Measurements from ENCODE around the gene TRAPPC1. TPM values are rescaled to one million over a fixed set of nuclear protein-coding genes. Genes with fewer than 3 reads are reported as not detected.
A peak's percentile ranks its signal among the peaks of the same experiment; 100 is the strongest.

TRAPPC1 gene
- total and polyA plus RNA-seq, 3 donors from 2014 or later, result 76.1 to 115 (median 96.1) TPM

DNA sequence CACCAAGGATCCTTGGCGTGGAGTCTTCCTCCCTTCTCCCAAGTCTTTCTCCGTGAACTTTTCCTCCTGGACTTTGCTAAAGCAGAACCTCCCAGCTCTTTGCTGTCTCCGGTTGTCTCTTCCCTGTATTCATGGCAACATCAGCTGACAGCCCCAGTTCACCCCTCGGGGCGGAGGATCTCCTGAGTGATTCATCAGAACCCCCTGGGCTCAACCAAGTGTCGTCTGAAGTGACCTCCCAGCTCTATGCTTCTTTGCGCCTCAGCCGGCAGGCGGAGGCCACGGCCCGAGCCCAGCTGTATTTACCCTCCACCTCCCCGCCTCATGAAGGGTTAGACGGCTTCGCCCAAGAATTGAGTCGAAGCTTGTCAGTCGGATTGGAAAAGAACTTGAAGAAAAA lies 1.2 kb upstream of the TRAPPC1 start:
- Histone ChIP-seq H3K4me3 (peak overlapping the region; percentile 78 to 86), H3K36me3 (ENCODE audit: low read depth, missing control alignments) (no peaks in the 10 kb centered on the region), H3K4me1 (peaks cover 22% of the 10 kb centered on the region), H3K27me3 (no peaks in the 10 kb centered on the region), H3K27ac (peak overlapping the region in 1 of 2 donors; percentile 79), H3K9me3 (no peaks in the 10 kb centered on the region)
- WGBS, 2 donors, result 8 to 10% methylated on average over 16 of the region's 16 CpGs
- intact Hi-C loops (cut with DNase I; ENCODE audit: low total_unique reads), result no loop called here
- no peak for DNase-seq
- TF ChIP-seq POLR2A (IDR thresholded peaks at IDR 0.05), result no peak
- TF ChIP-seq, protein P1, sequence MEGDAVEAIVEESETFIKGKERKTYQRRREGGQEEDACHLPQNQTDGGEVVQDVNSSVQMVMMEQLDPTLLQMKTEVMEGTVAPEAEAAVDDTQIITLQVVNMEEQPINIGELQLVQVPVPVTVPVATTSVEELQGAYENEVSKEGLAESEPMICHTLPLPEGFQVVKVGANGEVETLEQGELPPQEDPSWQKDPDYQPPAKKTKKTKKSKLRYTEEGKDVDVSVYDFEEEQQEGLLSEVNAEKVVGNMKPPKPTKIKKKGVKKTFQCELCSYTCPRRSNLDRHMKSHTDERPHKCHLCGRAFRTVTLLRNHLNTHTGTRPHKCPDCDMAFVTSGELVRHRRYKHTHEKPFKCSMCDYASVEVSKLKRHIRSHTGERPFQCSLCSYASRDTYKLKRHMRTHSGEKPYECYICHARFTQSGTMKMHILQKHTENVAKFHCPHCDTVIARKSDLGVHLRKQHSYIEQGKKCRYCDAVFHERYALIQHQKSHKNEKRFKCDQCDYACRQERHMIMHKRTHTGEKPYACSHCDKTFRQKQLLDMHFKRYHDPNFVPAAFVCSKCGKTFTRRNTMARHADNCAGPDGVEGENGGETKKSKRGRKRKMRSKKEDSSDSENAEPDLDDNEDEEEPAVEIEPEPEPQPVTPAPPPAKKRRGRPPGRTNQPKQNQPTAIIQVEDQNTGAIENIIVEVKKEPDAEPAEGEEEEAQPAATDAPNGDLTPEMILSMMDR (IDR thresholded peaks at IDR 0.05), result no peak

GRCh38 chr17:7932483-7932891 lies 741 bp upstream of the TRAPPC1 start:
- Histone ChIP-seq H3K27ac (peak overlapping the region; percentile 15 to 79), H3K27me3 (no peaks in the 10 kb centered on the region), H3K36me3 (ENCODE audit: low read depth, missing control alignments) (no peaks in the 10 kb centered on the region), H3K9me3 (no peaks in the 10 kb centered on the region), H3K4me1 (peaks cover 22% of the 10 kb centered on the region), H3K4me3 (peak overlapping the region; percentile 78 to 86)
- no peak for TF ChIP-seq POLR2A (IDR thresholded peaks at IDR 0.05)
- TF ChIP-seq, protein P1 (IDR thresholded peaks at IDR 0.05), result no peak
- peak; percentile 47 for DNase-seq
- WGBS, 2 donors, result 0 to 1% methylated on average over 14 to 17 of the region's 17 CpGs
- intact Hi-C loops (cut with DNase I; ENCODE audit: low total_unique reads), result no loop called here

- intact Hi-C loops (cut with DNase I; ENCODE audit: low total_unique reads), result no loop called here
- H3K4me1 ChIP-seq, result peaks cover 22% of the 10 kb centered on the region
- H3K27ac ChIP-seq, result peak overlapping the region in 1 of 2 donors; percentile 19
- no peaks in the 10 kb centered on the region for H3K36me3 ChIP-seq (ENCODE audit: low read depth, missing control alignments)
- H3K4me3 ChIP-seq, result peak overlapping the region; percentile 78 to 86
- no peak for DNase-seq
- H3K9me3 ChIP-seq, result no peaks in the 10 kb centered on the region
- 26 to 35% methylated on average over 20 of the region's 20 CpGs for WGBS, 2 donors
- no peaks in the 10 kb centered on the region for H3K27me3 ChIP-seq
- no peak for TF ChIP-seq POLR2A (IDR thresholded peaks at IDR 0.05)
- TF ChIP-seq, protein P1 (IDR thresholded peaks at IDR 0.05), result no peak
Observed at GRCh38 chr17:7930841-7931631, 710 bp downstream of the TRAPPC1 start.

DNA sequence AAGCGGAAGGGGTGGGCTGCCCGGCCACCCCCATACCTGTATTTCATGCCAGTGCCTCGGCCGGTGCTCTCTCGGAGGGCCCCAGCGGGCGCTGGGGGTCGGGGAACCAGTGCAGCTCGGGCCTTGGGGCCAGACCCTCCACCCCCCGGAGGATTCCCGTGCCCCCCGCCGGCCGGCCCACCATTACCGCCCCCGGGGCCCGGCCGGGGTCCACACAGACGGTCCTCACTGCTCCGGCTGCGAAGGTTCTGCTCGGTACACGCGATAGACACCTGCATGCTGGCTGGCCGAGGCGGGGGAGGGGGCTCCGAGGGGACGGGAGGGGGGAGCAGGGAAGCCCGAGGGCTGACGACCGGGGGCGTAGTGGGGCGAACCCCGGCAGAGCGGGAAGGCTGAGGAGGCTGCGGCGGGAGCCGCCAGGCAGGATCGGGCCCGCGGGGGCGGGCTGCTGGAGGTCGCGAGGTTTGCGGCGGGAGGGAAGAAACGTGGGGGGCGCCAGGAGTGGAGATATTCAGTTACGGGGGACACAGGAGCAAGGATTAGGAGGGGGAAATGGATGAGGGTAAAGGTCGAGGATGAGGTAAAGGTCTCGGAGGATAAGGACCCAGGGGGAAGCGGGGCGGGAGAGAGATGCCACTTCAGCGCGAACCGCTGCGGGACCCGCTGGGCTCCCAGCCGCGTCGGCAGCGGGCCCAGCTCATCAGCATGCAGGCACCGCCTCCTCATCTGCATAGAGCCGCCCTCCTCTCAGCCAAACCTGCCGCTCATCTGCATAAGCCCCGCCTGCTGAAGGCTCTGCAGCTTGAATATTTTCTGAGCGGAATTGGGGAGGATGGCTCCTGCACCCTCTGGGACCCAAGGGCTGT lies 2.4 kb downstream of the TRAPPC1 start, which contains the start of gene KCNAB3:
TSS of gene KCNAB3 (minus strand) at position 699 of the 866 bp plus-strand sequence. CDS start at position 278, 421 bp downstream.
- peak; percentile 81 for DNase-seq
- intact Hi-C loops (cut with DNase I; ENCODE audit: low total_unique reads), result no loop called here
- Histone ChIP-seq H3K4me1 (peaks cover 22% of the 10 kb centered on the region), H3K27me3 (no peaks in the 10 kb centered on the region), H3K4me3 (peak within 1 kb of the TSS in 1 of 2 donors; percentile 49), H3K36me3 (ENCODE audit: low read depth, missing control alignments) (no peaks in the 10 kb centered on the region), H3K9me3 (no peaks in the 10 kb centered on the region), H3K27ac (no peak within 1 kb of the TSS)
- WGBS, 2 donors, result 28 to 30% methylated on average over 47 to 67 of the region's 67 CpGs
- TF ChIP-seq POLR2A (IDR thresholded peaks at IDR 0.05), result no peak
- TF ChIP-seq, protein P1 (IDR thresholded peaks at IDR 0.05), result no peak
